ENCODE data around the gene OR4C12. TPM values are rescaled to one million over a fixed set of nuclear protein-coding genes. Genes with fewer than 3 reads are reported as not detected.
"Not testable (repeated sequence)": the region's sequence is repeated elsewhere in the genome, so short reads cannot be mapped to it uniquely, and the experiment has no call there.

The OR4C12 gene
- under 1 TPM in 1 of 2 donors, not detected in 1; 0.56 TPM for total RNA-seq
- polyA plus RNA-seq (ENCODE audit: insufficient read depth, low read depth, low replicate concordance): not detected
- long read RNA-seq, donor 1, partial matches to known transcripts: 0 of 1 reads
- long read RNA-seq, donor 1, other reads (novel, unspliced or antisense): 0 of 1 reads
- long read RNA-seq, donor 2: 0 reads

GRCh38 chr11:49982435-49982834, at the start of gene OR4C12:
Gene OR4C12, minus strand, starts transcription at chr11:49982535. Its CDS starts 34 bp downstream, at chr11:49982501.
- 47 to 60% methylated on average over 1 of the region's 1 CpG for WGBS, 2 donors
- intact Hi-C loops (cut with DNase I; ENCODE audit: low total_unique reads): not testable (repeated sequence)

GRCh38 chr11:50030193-50030592, 47.9 kb upstream of the OR4C12 start:
- no peaks in the 10 kb centered on the region for H3K9me3 ChIP-seq
- no peaks in the 10 kb centered on the region for H3K27me3 ChIP-seq
- TF ChIP-seq, protein P1, sequence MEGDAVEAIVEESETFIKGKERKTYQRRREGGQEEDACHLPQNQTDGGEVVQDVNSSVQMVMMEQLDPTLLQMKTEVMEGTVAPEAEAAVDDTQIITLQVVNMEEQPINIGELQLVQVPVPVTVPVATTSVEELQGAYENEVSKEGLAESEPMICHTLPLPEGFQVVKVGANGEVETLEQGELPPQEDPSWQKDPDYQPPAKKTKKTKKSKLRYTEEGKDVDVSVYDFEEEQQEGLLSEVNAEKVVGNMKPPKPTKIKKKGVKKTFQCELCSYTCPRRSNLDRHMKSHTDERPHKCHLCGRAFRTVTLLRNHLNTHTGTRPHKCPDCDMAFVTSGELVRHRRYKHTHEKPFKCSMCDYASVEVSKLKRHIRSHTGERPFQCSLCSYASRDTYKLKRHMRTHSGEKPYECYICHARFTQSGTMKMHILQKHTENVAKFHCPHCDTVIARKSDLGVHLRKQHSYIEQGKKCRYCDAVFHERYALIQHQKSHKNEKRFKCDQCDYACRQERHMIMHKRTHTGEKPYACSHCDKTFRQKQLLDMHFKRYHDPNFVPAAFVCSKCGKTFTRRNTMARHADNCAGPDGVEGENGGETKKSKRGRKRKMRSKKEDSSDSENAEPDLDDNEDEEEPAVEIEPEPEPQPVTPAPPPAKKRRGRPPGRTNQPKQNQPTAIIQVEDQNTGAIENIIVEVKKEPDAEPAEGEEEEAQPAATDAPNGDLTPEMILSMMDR (IDR thresholded peaks at IDR 0.05): no peak
- no peak for TF ChIP-seq POLR2A (IDR thresholded peaks at IDR 0.05)
- H3K4me3 ChIP-seq: no peak overlapping the region
- WGBS, 2 donors: 44 to 59% methylated on average over 1 of the region's 1 CpG
- no peaks in the 10 kb centered on the region for H3K4me1 ChIP-seq
- DNase-seq: no peak
- intact Hi-C loops (cut with DNase I; ENCODE audit: low total_unique reads): no loop called here
- no peaks in the 10 kb centered on the region for H3K36me3 ChIP-seq (ENCODE audit: low read depth, missing control alignments)
- H3K27ac ChIP-seq: no peak overlapping the region

More at GRCh38 chr11:49982435-49982834, at the start of gene OR4C12:
- H3K4me1 ChIP-seq; H3K36me3 ChIP-seq (ENCODE audit: low read depth, missing control alignments); H3K4me3 ChIP-seq; H3K9me3 ChIP-seq; H3K27ac ChIP-seq; H3K27me3 ChIP-seq; DNase-seq: not testable (repeated sequence)

DNA sequence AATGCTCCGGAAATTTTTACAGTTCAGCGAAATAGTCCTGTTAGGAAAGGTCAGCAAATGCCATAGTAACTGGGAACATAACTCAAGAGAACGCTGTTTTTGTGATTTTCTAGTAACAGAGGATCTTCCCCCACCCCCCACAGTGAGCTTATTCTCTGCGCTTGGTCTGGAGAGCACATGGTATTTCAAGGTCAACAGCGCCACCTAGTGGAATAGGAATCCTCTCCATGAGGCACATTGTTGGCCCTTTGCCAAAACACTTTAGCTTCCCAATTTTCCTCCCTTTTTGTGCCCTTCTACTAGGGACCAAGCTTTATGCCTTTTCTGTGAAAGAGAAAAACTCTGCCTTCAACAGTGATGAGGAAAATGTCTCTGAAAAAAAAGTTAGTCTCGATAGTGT, 13.2 kb upstream of the OR4C12 start:
- peak; percentile 91 for DNase-seq
- no peak overlapping the region for H3K27ac ChIP-seq
- H3K4me3 ChIP-seq: no peak overlapping the region
- no peak for TF ChIP-seq POLR2A (IDR thresholded peaks at IDR 0.05)
- TF ChIP-seq, protein P1 (IDR thresholded peaks at IDR 0.05): peak; percentile 78 to 82 (median 79)
- no peaks in the 10 kb centered on the region for H3K9me3 ChIP-seq
- no peaks in the 10 kb centered on the region for H3K36me3 ChIP-seq (ENCODE audit: low read depth, missing control alignments)
- no peaks in the 10 kb centered on the region for H3K27me3 ChIP-seq
- no peaks in the 10 kb centered on the region for H3K4me1 ChIP-seq
- 21 to 38% methylated on average over 6 of the region's 6 CpGs for WGBS, 2 donors
- intact Hi-C loops (cut with DNase I; ENCODE audit: low total_unique reads): no loop called here

DNA sequence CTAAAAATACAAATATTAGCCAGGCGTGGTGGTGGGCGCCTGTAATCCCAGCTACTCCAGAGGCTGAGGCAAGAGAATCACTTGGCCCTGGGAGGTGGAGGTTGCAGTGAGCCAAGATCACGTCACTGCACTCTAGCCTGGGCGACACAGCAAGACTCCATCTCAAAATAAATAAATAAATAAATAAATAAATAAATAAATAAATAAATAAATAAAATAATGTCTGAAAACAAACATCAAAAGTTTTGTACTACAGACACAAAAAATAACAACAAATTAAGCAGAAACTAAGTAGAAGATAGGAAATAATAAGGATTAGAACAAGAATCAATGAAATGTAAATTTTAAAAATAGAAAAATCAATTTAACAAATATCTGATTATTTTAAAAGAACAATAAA, 8.9 kb downstream of the OR4C12 start:
- intact Hi-C loops (cut with DNase I; ENCODE audit: low total_unique reads); H3K9me3 ChIP-seq; H3K27me3 ChIP-seq; H3K4me1 ChIP-seq; DNase-seq; H3K27ac ChIP-seq; H3K36me3 ChIP-seq (ENCODE audit: low read depth, missing control alignments); H3K4me3 ChIP-seq: not testable (repeated sequence)
- WGBS, 2 donors: 77 to 82% methylated on average over 4 of the region's 4 CpGs

DNA sequence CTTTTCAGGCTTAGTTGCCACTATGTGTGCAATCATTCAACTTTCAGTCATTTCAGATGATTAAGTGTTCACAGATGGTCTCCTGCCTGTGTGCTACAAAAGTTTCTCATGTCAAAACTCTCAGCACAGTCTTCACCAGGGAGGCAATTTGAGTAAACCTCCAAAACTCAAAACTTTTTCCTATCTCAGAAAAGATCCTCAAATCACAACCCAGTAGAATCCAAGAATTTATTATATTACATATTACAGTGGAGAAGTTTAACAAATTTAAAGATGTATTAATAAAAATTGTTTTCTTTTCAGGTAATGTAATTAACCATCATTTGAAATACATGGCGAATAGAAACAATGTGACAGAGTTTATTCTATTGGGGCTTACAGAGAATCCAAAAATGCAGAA, 30.2 kb downstream of the OR4C12 start, which contains the start of gene OR4C13:
TSS of gene OR4C13 (plus strand) at position 301 of the 400 bp plus-strand sequence. CDS start at position 333, 32 bp downstream.
- Histone ChIP-seq H3K9me3 (no peaks in the 10 kb centered on the region), H3K36me3 (ENCODE audit: low read depth, missing control alignments) (no peaks in the 10 kb centered on the region), H3K4me1 (no peaks in the 10 kb centered on the region), H3K27me3 (no peaks in the 10 kb centered on the region), H3K27ac (no peak within 1 kb of the TSS), H3K4me3 (no peak within 1 kb of the TSS)
- intact Hi-C loops (cut with DNase I; ENCODE audit: low total_unique reads): no loop called here
- DNase-seq: no peak
- 74 to 84% methylated on average over 1 of the region's 1 CpG for WGBS, 2 donors
- no peak for TF ChIP-seq POLR2A (IDR thresholded peaks at IDR 0.05)
- TF ChIP-seq, protein P1 (IDR thresholded peaks at IDR 0.05): no peak

GRCh38 chr11:49948701-49949100, 33.6 kb downstream of the OR4C12 start:
- H3K4me1 ChIP-seq; H3K9me3 ChIP-seq; DNase-seq; H3K27ac ChIP-seq; H3K27me3 ChIP-seq; H3K4me3 ChIP-seq; H3K36me3 ChIP-seq (ENCODE audit: low read depth, missing control alignments); intact Hi-C loops (cut with DNase I; ENCODE audit: low total_unique reads): not testable (repeated sequence)
- 47 to 55% methylated on average over 1 of the region's 1 CpG for WGBS, 2 donors

Other genes with a start within 250 kb of the OR4C12 start
- not detected for gene OR4C13, start 30.1 kb downstream of the OR4C12 start, total RNA-seq
- gene OR4C13, start 30.1 kb downstream of the OR4C12 start, polyA plus RNA-seq (ENCODE audit: insufficient read depth, low read depth, low replicate concordance): not detected
- not detected for gene OR4C45, start 50.3 kb upstream of the OR4C12 start, total RNA-seq
- not detected for gene OR4C45, start 50.3 kb upstream of the OR4C12 start, polyA plus RNA-seq (ENCODE audit: insufficient read depth, low read depth, low replicate concordance)

Measured in testis (tissue), 5 donors.